ENCODE data around the gene SYK.

DNA sequence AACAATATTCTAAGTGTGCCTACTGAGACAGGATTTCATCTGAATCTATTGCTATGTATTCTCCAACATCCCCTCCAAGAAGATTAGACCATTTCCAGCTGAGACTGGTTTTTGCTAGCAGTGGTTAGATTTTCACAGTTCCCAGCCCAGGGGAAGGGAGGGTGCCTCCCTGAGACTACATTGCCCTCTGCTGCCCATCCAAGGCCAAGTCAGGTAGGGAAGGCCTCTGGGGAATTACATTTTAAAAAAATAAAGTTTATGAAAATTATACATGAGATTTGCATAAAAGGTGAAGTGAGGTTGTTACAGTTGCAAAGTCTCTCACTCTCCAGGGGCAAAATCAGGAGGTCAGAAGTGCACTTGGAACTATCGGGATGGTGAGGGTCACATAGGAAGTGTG, 28.0 kb upstream of the SYK start:
- no peak for TF ChIP-seq SP1 (IDR thresholded peaks at IDR 0.05)
- TF ChIP-seq SUZ12 (IDR thresholded peaks at IDR 0.05): no peak
- TF ChIP-seq ZNF384 (IDR thresholded peaks at IDR 0.05): no peak
- no peak for TF ChIP-seq BHLHE40 (IDR thresholded peaks at IDR 0.05; ENCODE audit: borderline replicate concordance)
- no peak for TF ChIP-seq HDGF (IDR thresholded peaks at IDR 0.05; ENCODE audit: borderline replicate concordance)

Data from HEK293T (cell line).